Amniotic epithelial cell (primary cell): Measurements from ENCODE around the gene DYNLT4.
"Not testable (repeated sequence)": the region's sequence is repeated elsewhere in the genome, so short reads cannot be mapped to it uniquely, and the experiment has no call there.

Experiments
- DNase-seq: peaks from one replicate; pipeline ENCODE4 v3.0.0-alpha.2; 2010; ENCODE audit warnings: low read depth

The DYNLT4 gene

GRCh38 chr1:44808938-44809917 lies 2.1 kb upstream of the DYNLT4 start:
- DNase-seq = peak; percentile 90

- peak; percentile 91 for DNase-seq
These were observed 1.1 kb upstream of the DYNLT4 start, which contains the start of gene BTBD19 for GRCh38 chr1:44808063-44808937. Gene BTBD19, plus strand, starts transcription at chr1:44808523. Its CDS starts 298 bp downstream, at chr1:44808821.

- peak; percentile 100 for DNase-seq
These were observed 362 bp upstream of the DYNLT4 start for GRCh38 chr1:44807364-44808062.

GRCh38 chr1:44806025-44806703 lies 987 bp downstream of the DYNLT4 start:
- no peak for DNase-seq

GRCh38 chr1:44805311-44806024 lies 1.7 kb downstream of the DYNLT4 start:
- DNase-seq = no peak

- no peak for DNase-seq
These were observed 3.6 kb downstream of the DYNLT4 start for GRCh38 chr1:44803312-44804095.

- no peak for DNase-seq
These were observed 4.2 kb downstream of the DYNLT4 start for GRCh38 chr1:44803062-44803311.

- DNase-seq = no peak
These were observed 4.7 kb downstream of the DYNLT4 start for GRCh38 chr1:44802306-44803061.

GRCh38 chr1:44801491-44802305 lies 5.5 kb downstream of the DYNLT4 start:
- DNase-seq = peak; percentile 50

- peak; percentile 96 for DNase-seq
These were observed 7.2 kb downstream of the DYNLT4 start, which contains the start of gene PLK3 for GRCh38 chr1:44799770-44800584. Gene PLK3, plus strand, starts transcription at chr1:44800377. Its CDS starts 87 bp downstream, at chr1:44800464.

- DNase-seq = no peak
These were observed 8.4 kb downstream of the DYNLT4 start for GRCh38 chr1:44798481-44799365.

- DNase-seq = not testable (repeated sequence)
These were observed 9.3 kb downstream of the DYNLT4 start for GRCh38 chr1:44797886-44798285.

- peak; percentile 38 for DNase-seq
These were observed 14.2 kb downstream of the DYNLT4 start for GRCh38 chr1:44792736-44793502.

- DNase-seq = no peak
These were observed 16.0 kb downstream of the DYNLT4 start for GRCh38 chr1:44790968-44791801.
